ENCODE data around the gene PTPRT.
"Not testable (repeated sequence)": the region's sequence is repeated elsewhere in the genome, so short reads cannot be mapped to it uniquely, and the experiment has no call there.

PTPRT gene

GRCh38 chr20:42900764-42901163 is 288.9 kb downstream of the PTPRT start:
- not testable (repeated sequence) for DNase-seq

- no peak for DNase-seq
Measured at GRCh38 chr20:42895020-42895419, 294.7 kb downstream of the PTPRT start.

- DNase-seq = no peak
Measured at GRCh38 chr20:42894483-42894882, 295.2 kb downstream of the PTPRT start.

- DNase-seq = no peak
Measured at GRCh38 chr20:42889517-42889916, 300.2 kb downstream of the PTPRT start.

- DNase-seq = no peak
Measured at GRCh38 chr20:42887281-42887680, 302.4 kb downstream of the PTPRT start.

GRCh38 chr20:42886801-42887200 is 302.9 kb downstream of the PTPRT start:
- no peak for DNase-seq

GRCh38 chr20:42886046-42886445 is 303.7 kb downstream of the PTPRT start:
- no peak for DNase-seq

GRCh38 chr20:42875581-42875980 is 314.1 kb downstream of the PTPRT start:
- no peak for DNase-seq

GRCh38 chr20:42873259-42873658 is 316.4 kb downstream of the PTPRT start:
- no peak for DNase-seq

GRCh38 chr20:42864116-42864515 is 325.6 kb downstream of the PTPRT start:
- no peak for DNase-seq

- no peak for DNase-seq
Measured at GRCh38 chr20:42862446-42862845, 327.3 kb downstream of the PTPRT start.

- DNase-seq = no peak
Measured at GRCh38 chr20:42857446-42857845, 332.3 kb downstream of the PTPRT start.

GRCh38 chr20:42855896-42856295 is 333.8 kb downstream of the PTPRT start:
- DNase-seq = no peak

- no peak for DNase-seq
Measured at GRCh38 chr20:42852691-42853090, 337.0 kb downstream of the PTPRT start.

- no peak for DNase-seq
Measured at GRCh38 chr20:42846784-42847490, 342.8 kb downstream of the PTPRT start.

- DNase-seq = no peak
Measured at GRCh38 chr20:42844751-42845150, 345.0 kb downstream of the PTPRT start.

- no peak for DNase-seq
Measured at GRCh38 chr20:42837456-42837855, 352.2 kb downstream of the PTPRT start.

- DNase-seq = no peak
Measured at GRCh38 chr20:42836339-42836738, 353.4 kb downstream of the PTPRT start.

- DNase-seq = no peak
Measured at GRCh38 chr20:42807876-42808275, 381.8 kb downstream of the PTPRT start.

- DNase-seq = no peak
Measured at GRCh38 chr20:42795111-42795695, 394.5 kb downstream of the PTPRT start.

- DNase-seq = no peak
Measured at GRCh38 chr20:42792052-42792451, 397.7 kb downstream of the PTPRT start.

- no peak for DNase-seq
Measured at GRCh38 chr20:42790111-42790510, 399.6 kb downstream of the PTPRT start.

- no peak for DNase-seq
Measured at GRCh38 chr20:42788707-42789106, 401.0 kb downstream of the PTPRT start.

- DNase-seq = no peak
Measured at GRCh38 chr20:42785041-42785440, 404.7 kb downstream of the PTPRT start.

- no peak for DNase-seq
Measured at GRCh38 chr20:42779216-42779615, 410.5 kb downstream of the PTPRT start.

Data from activated CD8-positive, alpha-beta memory T cell treated with anti-CD3 and anti-CD28 coated beads for 24 hours (primary cell).